SJCRH30 (cell line): ENCODE measurements around the gene AK2. TPM values are rescaled to one million over a fixed set of nuclear protein-coding genes. Genes with fewer than 3 reads are reported as not detected.

Experiments used
- total RNA-seq: library from RNA; depleted of rRNA; stranded (reverse); fragments of >200 nt; shearing (Covaris generic); gene quantifications from 2 replicates; pipeline ENCODE4 v1.2.3, GENCODE V29; 2014; rRNA removed

The AK2 gene
- total RNA-seq, 1 experiment from 2014 or later: 279 TPM

Other genes starting within 250 kb of the AK2 start
- 81.3 and 91.7 TPM in 2 replicates for gene YARS1, start 219.5 kb downstream of the AK2 start, total RNA-seq
- gene S100PBP, start 219.2 kb downstream of the AK2 start, total RNA-seq: 37.1 and 42.6 TPM in 2 replicates
- gene FNDC5, start 166.0 kb downstream of the AK2 start, total RNA-seq: 66.2 and 72.2 TPM in 2 replicates
- gene HPCA, start 150.4 kb downstream of the AK2 start, total RNA-seq: not detected in 2 replicates
- gene TMEM54, start 135.5 kb downstream of the AK2 start, total RNA-seq: 17.6 and 18.6 TPM in 2 replicates
- gene RNF19B, start 72.1 kb downstream of the AK2 start, total RNA-seq: 10.5 and 10.9 TPM in 2 replicates
- 8.4 and 8.8 TPM in 2 replicates for gene AZIN2, start 44.3 kb upstream of the AK2 start, total RNA-seq
- gene TRIM62, start 145.2 kb upstream of the AK2 start, total RNA-seq: 16.9 and 17.6 TPM in 2 replicates
- 27.3 and 29.3 TPM in 2 replicates for gene ZNF362, start 219.6 kb upstream of the AK2 start, total RNA-seq